Prostate gland (tissue), 2 donors: ENCODE measurements around the gene CDC73. TPM values are rescaled to one million over a fixed set of nuclear protein-coding genes. Genes with fewer than 3 reads are reported as not detected.

Source experiments
- DNase-seq: peaks from one replicate; pipeline ENCODE4 v3.0.0-alpha.2; 2019; ENCODE audit warnings: low spot score
- H3K27ac ChIP-seq, 2 donors: fragments of 200-600 bp; sonication (generic); 2 replicates each; pipeline ENCODE4 v1.5.1; 2017 to 2019
- H3K27me3 ChIP-seq: fragments of 200-600 bp; sonication (generic); replicated peaks from 2 replicates; pipeline ENCODE4 v1.5.1; 2019; ENCODE audit not compliant: insufficient read depth
- H3K36me3 ChIP-seq, 2 donors: fragments of 200-600 bp; sonication (generic); 1 replicate in 1 of 2; 2 replicates in 1 of 2; pipeline versions ENCODE4 v1.5.1 to v1.8.1; 2017 to 2019
- H3K4me1 ChIP-seq: fragments of 200-600 bp; sonication (generic); replicated peaks from 2 replicates; pipeline ENCODE4 v1.5.1; 2019
- H3K4me3 ChIP-seq, 2 donors: fragments of 200-600 bp; sonication (generic); 2 replicates each; pipeline ENCODE4 v1.5.1; 2017 to 2019
- H3K9me3 ChIP-seq: fragments of 200-600 bp; sonication (generic); 2 replicates; pipeline ENCODE4 v1.5.1; 2017
- CTCF ChIP-seq, 4 experiments: fragments of 200-600 bp in 2 of 4; fragments of 450-650 bp in 2 of 4; sonication (generic) in 2 of 4; IDR thresholded peaks; 1 replicate in 3 of 4; 2 replicates in 1 of 4; pipeline ENCODE4 v1.5.1; 2016 to 2019; ENCODE audit warnings: antibody characterized with exemption in 4 of 4, mild to moderate bottlenecking in 2 of 4, moderate library complexity in 2 of 4
- POLR2A ChIP-seq: fragments of 450-650 bp; IDR thresholded peaks from one replicate; pipeline ENCODE4 v1.6.1; 2016; ENCODE audit warnings: antibody characterized with exemption, mild to moderate bottlenecking
- POLR2AphosphoS5 ChIP-seq: sonication (generic); formaldehyde crosslinking; IDR thresholded peaks from one replicate; pipeline ENCODE4 v1.6.1; 2017; ENCODE audit warnings: antibody characterized with exemption
- whole genome bisulfite sequencing: methylation state at CpG from one replicate; pipeline ENCODE4 v1.1.5; 2018; 5-methylcytosine and 5-hydroxymethylcytosine counted together
- intact Hi-C: fragments of 100-400 bp; cut with DNase I; formaldehyde crosslinking; loops from one replicate; pipeline ENCODE4 v1.14.2; 2022
- total RNA-seq, 2 donors: library from RNA; depleted of rRNA; stranded (reverse); fragments of >200 nt; gene quantifications; one replicate each; pipeline ENCODE4 v1.1.0, GENCODE V29; 2016

The CDC73 gene
- total RNA-seq, 2 donors from 2014 or later = 36.2 to 48.0 TPM

DNA sequence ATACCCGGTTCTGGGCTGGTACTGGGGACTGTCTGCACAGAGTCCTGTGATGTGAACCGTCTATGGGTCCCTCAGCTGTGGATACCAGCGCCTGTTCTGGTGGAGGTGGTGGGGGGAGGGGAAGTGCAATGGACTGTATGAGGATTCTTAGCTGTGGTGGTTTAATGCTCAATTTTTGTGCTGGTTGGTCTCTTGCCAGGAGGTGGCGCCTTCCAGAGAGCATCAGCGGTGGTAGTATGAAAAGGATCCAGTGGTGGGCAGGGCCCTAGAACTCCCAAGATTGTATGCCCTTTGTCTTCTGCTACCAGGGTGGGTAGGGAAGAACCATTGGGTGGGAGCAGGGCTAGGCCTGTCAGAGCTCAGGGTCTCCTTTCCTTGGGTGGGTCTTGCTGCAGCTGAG, 153.9 kb downstream of the CDC73 start:
- intact Hi-C loops = no loop called here
- Histone ChIP-seq H3K36me3 (no peaks in the 10 kb centered on the region), H3K9me3 (no peaks in the 10 kb centered on the region), H3K4me3 (no peak overlapping the region), H3K27ac (no peak overlapping the region), H3K4me1 (no peaks in the 10 kb centered on the region), H3K27me3 (no peaks in the 10 kb centered on the region)
- DNase-seq = no peak
- no peak for TF ChIP-seq POLR2A
- TF ChIP-seq CTCF (IDR thresholded peaks at IDR 0.05) = no peak
- no peak for TF ChIP-seq POLR2AphosphoS5
- 97% methylated on average over 5 of the region's 5 CpGs for WGBS

GRCh38 chr1:193278968-193279367, 157.1 kb downstream of the CDC73 start:
- WGBS = 90% methylated on average over 2 of the region's 2 CpGs
- no peaks in the 10 kb centered on the region for H3K4me1 ChIP-seq
- H3K27me3 ChIP-seq = no peaks in the 10 kb centered on the region
- TF ChIP-seq CTCF (IDR thresholded peaks at IDR 0.05) (no peak), POLR2A (no peak), POLR2AphosphoS5 (no peak)
- no peaks in the 10 kb centered on the region for H3K9me3 ChIP-seq
- no peak overlapping the region for H3K27ac ChIP-seq
- H3K4me3 ChIP-seq = no peak overlapping the region
- no peaks in the 10 kb centered on the region for H3K36me3 ChIP-seq
- intact Hi-C loops = no loop called here
- DNase-seq = no peak

DNA sequence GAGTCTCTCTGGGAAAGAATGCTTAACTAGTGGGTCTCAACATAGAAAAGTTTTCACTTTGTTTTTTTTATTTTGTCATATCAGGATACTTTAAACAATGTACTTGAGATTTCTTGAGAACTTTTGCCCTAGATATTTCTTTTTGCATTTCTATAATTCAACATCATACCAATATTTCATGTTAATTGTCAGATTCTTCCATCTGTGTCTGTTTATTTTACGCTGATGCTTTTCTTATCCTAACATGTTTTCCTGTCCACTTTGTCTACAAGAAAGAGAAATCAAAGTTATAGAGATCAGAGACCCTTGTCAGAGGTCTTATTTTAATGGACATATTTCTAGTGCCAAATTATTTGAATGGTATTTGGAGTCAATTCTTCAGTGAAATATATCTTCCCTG, 160.1 kb downstream of the CDC73 start:
- H3K27ac ChIP-seq = no peak overlapping the region
- H3K27me3 ChIP-seq = no peaks in the 10 kb centered on the region
- DNase-seq = no peak
- WGBS = 90% methylated on average over 1 of the region's 1 CpG
- no peaks in the 10 kb centered on the region for H3K4me1 ChIP-seq
- no peaks in the 10 kb centered on the region for H3K36me3 ChIP-seq
- no peak overlapping the region for H3K4me3 ChIP-seq
- intact Hi-C loops = no loop called here
- no peak for TF ChIP-seq CTCF (IDR thresholded peaks at IDR 0.05)
- TF ChIP-seq POLR2A = no peak
- no peak for TF ChIP-seq POLR2AphosphoS5
- no peaks in the 10 kb centered on the region for H3K9me3 ChIP-seq

DNA sequence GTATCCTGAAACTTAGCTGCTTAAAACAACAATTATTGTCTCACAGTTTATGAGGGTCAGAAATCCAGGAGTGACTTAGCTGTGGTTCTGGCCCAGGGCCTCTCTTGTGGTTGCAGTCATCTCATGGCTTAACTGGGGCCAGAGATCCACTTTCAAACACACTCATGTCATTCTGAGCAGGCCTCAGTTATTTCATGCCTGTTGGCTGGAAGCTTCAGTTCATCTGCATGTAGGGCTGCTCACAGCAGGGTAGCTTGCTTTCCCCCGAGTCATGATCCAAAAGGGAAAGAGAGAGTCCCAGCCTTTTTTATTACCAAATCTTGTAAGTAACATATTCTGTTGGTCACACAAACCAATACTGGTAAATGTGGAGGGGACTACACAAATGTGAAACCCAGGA, 161.2 kb downstream of the CDC73 start:
- Histone ChIP-seq H3K27me3 (no peaks in the 10 kb centered on the region), H3K4me1 (no peaks in the 10 kb centered on the region), H3K36me3 (no peaks in the 10 kb centered on the region), H3K9me3 (no peaks in the 10 kb centered on the region), H3K27ac (no peak overlapping the region), H3K4me3 (no peak overlapping the region)
- intact Hi-C loops = no loop called here
- TF ChIP-seq POLR2A (no peak), POLR2AphosphoS5 (no peak), CTCF (IDR thresholded peaks at IDR 0.05) (no peak)
- no peak for DNase-seq
- WGBS = 84% methylated on average over 1 of the region's 1 CpG

DNA sequence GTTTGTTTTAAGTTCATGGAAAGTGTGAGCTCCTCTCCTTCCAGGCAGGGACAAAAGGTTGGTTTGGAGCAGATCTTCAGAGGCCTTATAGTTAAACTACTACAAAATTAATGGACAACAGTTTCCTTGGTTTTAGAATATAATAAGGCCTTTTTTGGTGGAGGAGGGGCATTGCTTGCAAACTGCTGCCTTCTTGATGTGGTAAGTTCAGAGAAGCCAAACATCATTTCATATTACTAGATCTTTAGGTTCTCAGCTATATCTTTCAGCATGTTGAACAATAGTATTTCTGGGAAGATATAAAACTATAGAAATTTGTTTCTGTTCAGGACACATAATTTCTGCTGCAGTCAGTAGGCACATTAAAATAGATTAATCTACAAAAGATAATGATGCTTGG, 162.4 kb downstream of the CDC73 start:
- no peaks in the 10 kb centered on the region for H3K9me3 ChIP-seq
- no peaks in the 10 kb centered on the region for H3K36me3 ChIP-seq
- TF ChIP-seq POLR2AphosphoS5 (no peak), POLR2A (no peak), CTCF (IDR thresholded peaks at IDR 0.05) (no peak)
- H3K27ac ChIP-seq = no peak overlapping the region
- no peaks in the 10 kb centered on the region for H3K4me1 ChIP-seq
- no peaks in the 10 kb centered on the region for H3K27me3 ChIP-seq
- intact Hi-C loops = no loop called here
- DNase-seq = no peak
- no peak overlapping the region for H3K4me3 ChIP-seq
